Measurements from ENCODE around the gene PORCN.

PORCN gene

DNA sequence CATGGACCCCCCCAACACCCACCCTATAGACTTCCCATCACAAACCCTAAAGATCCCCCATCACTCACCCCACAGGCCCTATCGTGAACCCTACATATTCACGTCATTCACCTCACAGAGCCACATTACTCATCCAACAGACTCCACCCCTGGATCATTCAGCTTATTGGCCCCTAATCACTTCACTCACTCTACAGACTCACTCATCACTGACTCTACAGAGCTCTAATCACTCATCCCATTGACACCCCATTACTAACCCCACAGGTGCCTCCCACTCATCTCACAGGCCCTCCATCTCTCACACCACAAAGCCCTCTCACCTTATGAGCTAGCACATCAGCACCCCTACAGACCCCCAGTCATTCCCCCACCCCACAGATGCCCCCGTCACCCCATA is 24.4 kb downstream of the PORCN start:
- H3K27me3 ChIP-seq (ENCODE audit: control insufficient read depth in 1 of 2, insufficient read depth in 1 of 2, low read length in 2 of 2), result no peaks in the 10 kb centered on the region
- H3K9me3 ChIP-seq (ENCODE audit: control insufficient read depth, low read length), result no peaks in the 10 kb centered on the region
- no peak overlapping the region for H3K18ac ChIP-seq (ENCODE audit: low read depth in 1 of 2, low read length in 2 of 2)
- H3K36me3 ChIP-seq (ENCODE audit: control insufficient read depth in 1 of 2, insufficient read depth in 2 of 2, low read depth in 1 of 2, low read length in 2 of 2), result peaks cover 8% of the 10 kb centered on the region in 2 experiments
- no peak overlapping the region for H3K4ac ChIP-seq (ENCODE audit: low read depth in 1 of 2, low read length in 2 of 2)
- no peak overlapping the region for H2AK5ac ChIP-seq (ENCODE audit: low read length, severe bottlenecking)
- DNase-seq, result no peak
- H3K79me1 ChIP-seq (replicated peaks; ENCODE audit: low read length, poor library complexity, severe bottlenecking), result no peaks in the 10 kb centered on the region
- H2AFZ ChIP-seq (ENCODE audit: low read depth, low read length), result no peak overlapping the region
- H3K27ac ChIP-seq (ENCODE audit: low read length, poor library complexity, severe bottlenecking), result no peak overlapping the region
- H4K91ac ChIP-seq (ENCODE audit: low read length), result no peak overlapping the region
- no peak overlapping the region for H3K23ac ChIP-seq (ENCODE audit: low read length in 2 of 2)
- no peak overlapping the region for H4K8ac ChIP-seq (ENCODE audit: low read length)
- H3K4me3 ChIP-seq (ENCODE audit: insufficient read depth in 1 of 2, low read depth in 1 of 2, low read length in 2 of 2), result no peak overlapping the region
- WGBS, result 98% methylated on average over 3 of the region's 3 CpGs
- H2BK15ac ChIP-seq (ENCODE audit: low read depth, poor library complexity, severe bottlenecking), result peak overlapping the region; percentile 7
- no peak overlapping the region for H3K9ac ChIP-seq (ENCODE audit: low read length)
- no peak overlapping the region for H2BK120ac ChIP-seq (ENCODE audit: low read depth, low read length)
- H3K4me2 ChIP-seq (ENCODE audit: low read length, poor library complexity, severe bottlenecking), result no peak overlapping the region
- no peak overlapping the region for H3K14ac ChIP-seq (ENCODE audit: low read length in 2 of 2)
- no peak overlapping the region for H2BK5ac ChIP-seq (ENCODE audit: low read depth, low read length, poor library complexity, severe bottlenecking)
- no peak overlapping the region for H2BK12ac ChIP-seq (ENCODE audit: low read length in 2 of 2)
- H3K4me1 ChIP-seq (ENCODE audit: control insufficient read depth, insufficient read depth, low read depth, low read length), result peaks cover 1% of the 10 kb centered on the region

DNA sequence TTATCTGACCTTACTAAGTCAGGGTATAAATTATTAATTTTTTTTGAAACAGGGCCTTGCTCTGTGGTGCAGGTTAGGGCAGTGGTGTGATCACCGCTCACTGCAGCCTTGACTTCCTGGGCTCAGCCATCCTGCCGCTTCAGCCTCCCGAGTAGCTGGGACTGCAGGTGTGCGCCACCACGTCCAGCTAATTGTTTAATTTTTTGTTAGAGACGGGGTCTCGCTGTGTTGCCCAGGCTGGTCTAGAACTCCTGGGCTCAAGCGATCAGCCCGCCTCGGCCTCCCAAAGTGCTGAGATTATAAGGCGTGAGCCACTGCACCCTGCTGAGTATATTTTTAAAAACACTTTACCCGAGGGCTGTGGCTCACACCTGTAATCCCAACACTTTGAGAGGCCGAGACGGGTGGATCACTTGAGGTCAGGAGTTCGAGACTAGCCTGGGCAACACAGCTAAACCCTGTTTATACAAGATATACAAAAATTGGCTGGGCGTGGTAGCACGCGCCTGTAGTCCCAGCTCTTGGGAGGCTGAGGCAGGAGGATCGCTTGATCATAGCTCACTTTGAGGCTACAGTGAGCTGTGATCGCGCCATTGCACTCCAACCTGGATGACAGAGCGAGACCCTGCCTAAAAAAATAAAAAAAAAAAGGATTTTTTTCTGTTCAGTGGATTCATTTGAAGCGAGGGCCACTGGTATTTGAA is 30.0 kb downstream of the PORCN start:
- Histone ChIP-seq H3K14ac (ENCODE audit: low read length in 2 of 2) (no peak overlapping the region), H3K9ac (ENCODE audit: low read length) (peak overlapping the region; percentile 85), H3K27ac (ENCODE audit: low read length, poor library complexity, severe bottlenecking) (peak overlapping the region; percentile 29), H2BK120ac (ENCODE audit: low read depth, low read length) (no peak overlapping the region), H3K79me1 (replicated peaks; ENCODE audit: low read length, poor library complexity, severe bottlenecking) (no peaks in the 10 kb centered on the region), H4K91ac (ENCODE audit: low read length) (no peak overlapping the region), H4K8ac (ENCODE audit: low read length) (no peak overlapping the region), H2BK15ac (ENCODE audit: low read depth, poor library complexity, severe bottlenecking) (no peak overlapping the region), H3K27me3 (ENCODE audit: control insufficient read depth in 1 of 2, insufficient read depth in 1 of 2, low read length in 2 of 2) (no peaks in the 10 kb centered on the region), H3K4me1 (ENCODE audit: control insufficient read depth, insufficient read depth, low read depth, low read length) (peaks cover 5% of the 10 kb centered on the region), H3K18ac (ENCODE audit: low read depth in 1 of 2, low read length in 2 of 2) (no peak overlapping the region), H2AK5ac (ENCODE audit: low read length, severe bottlenecking) (no peak overlapping the region), H3K4ac (ENCODE audit: low read depth in 1 of 2, low read length in 2 of 2) (peak overlapping the region in 1 of 2 experiments; percentile 15), H2AFZ (ENCODE audit: low read depth, low read length) (no peak overlapping the region), H2BK5ac (ENCODE audit: low read depth, low read length, poor library complexity, severe bottlenecking) (no peak overlapping the region), H3K23ac (ENCODE audit: low read length in 2 of 2) (no peak overlapping the region), H3K4me3 (ENCODE audit: insufficient read depth in 1 of 2, low read depth in 1 of 2, low read length in 2 of 2) (peak overlapping the region in 1 of 2 experiments; percentile 51), H3K9me3 (ENCODE audit: control insufficient read depth, low read length) (no peaks in the 10 kb centered on the region), H3K36me3 (ENCODE audit: control insufficient read depth in 1 of 2, insufficient read depth in 2 of 2, low read depth in 1 of 2, low read length in 2 of 2) (peaks cover 7 to 14% of the 10 kb centered on the region in 2 experiments), H3K4me2 (ENCODE audit: low read length, poor library complexity, severe bottlenecking) (no peak overlapping the region), H2BK12ac (ENCODE audit: low read length in 2 of 2) (no peak overlapping the region)
- no peak for DNase-seq
- 90% methylated on average over 17 of the region's 23 CpGs for WGBS

DNA sequence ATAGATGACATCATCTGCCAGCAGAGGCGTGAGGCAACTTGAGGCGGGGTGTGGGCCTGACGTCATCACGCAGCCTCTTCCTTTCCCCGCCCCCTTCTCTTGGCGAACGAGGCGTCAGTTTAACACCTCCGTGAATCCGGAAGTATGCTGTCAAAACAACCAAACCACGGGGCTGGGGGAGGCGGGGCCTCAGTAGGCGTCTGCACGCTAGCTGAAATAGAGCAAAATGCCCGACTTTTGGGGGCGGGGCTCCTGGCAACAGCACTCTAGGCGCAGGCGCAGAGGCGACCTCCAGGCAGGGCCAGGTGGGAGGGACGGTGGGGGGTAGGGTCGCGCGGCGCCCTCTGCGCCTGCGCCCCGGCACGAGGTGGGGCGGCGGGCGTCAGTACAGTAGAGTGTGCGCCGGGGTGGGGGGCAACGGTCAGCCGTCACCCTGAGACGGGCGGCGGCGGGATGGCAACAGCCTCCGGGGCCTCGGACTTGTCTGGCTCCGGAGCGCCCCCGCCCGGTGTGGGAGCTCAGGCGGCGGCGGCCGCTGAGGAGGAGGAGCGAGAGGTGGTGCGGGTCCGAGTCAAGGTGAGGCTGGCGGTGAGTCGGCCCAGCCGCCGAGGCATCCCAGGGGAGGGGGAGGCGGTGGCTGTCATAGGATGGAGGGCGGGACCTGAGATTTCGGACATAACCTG is 30.7 kb downstream of the PORCN start, which contains the start of gene TBC1D25:
Gene TBC1D25 (plus strand): TSS at position 370 of the 683 bp plus-strand sequence. CDS start 84 bp downstream, at position 454.
- Histone ChIP-seq H3K27me3 (ENCODE audit: control insufficient read depth in 1 of 2, insufficient read depth in 1 of 2, low read length in 2 of 2) (no peaks in the 10 kb centered on the region), H2BK12ac (ENCODE audit: low read length in 2 of 2) (no peak within 1 kb of the TSS), H2AK5ac (ENCODE audit: low read length, severe bottlenecking) (no peak within 1 kb of the TSS), H3K4me2 (ENCODE audit: low read length, poor library complexity, severe bottlenecking) (peak within 1 kb of the TSS; percentile 61), H3K9me3 (ENCODE audit: control insufficient read depth, low read length) (no peaks in the 10 kb centered on the region), H4K8ac (ENCODE audit: low read length) (no peak within 1 kb of the TSS), H2BK5ac (ENCODE audit: low read depth, low read length, poor library complexity, severe bottlenecking) (peak within 1 kb of the TSS; percentile 44), H3K27ac (ENCODE audit: low read length, poor library complexity, severe bottlenecking) (peak within 1 kb of the TSS; percentile 29), H3K4ac (ENCODE audit: low read depth in 1 of 2, low read length in 2 of 2) (peak within 1 kb of the TSS in 1 of 2 experiments; percentile 86), H3K36me3 (ENCODE audit: control insufficient read depth in 1 of 2, insufficient read depth in 2 of 2, low read depth in 1 of 2, low read length in 2 of 2) (peaks cover 9 to 18% of the 10 kb centered on the region in 2 experiments), H3K14ac (ENCODE audit: low read length in 2 of 2) (peak within 1 kb of the TSS in 1 of 2 experiments; percentile 44), H3K23ac (ENCODE audit: low read length in 2 of 2) (no peak within 1 kb of the TSS), H4K91ac (ENCODE audit: low read length) (no peak within 1 kb of the TSS), H3K79me1 (replicated peaks; ENCODE audit: low read length, poor library complexity, severe bottlenecking) (no peaks in the 10 kb centered on the region), H2AFZ (ENCODE audit: low read depth, low read length) (no peak within 1 kb of the TSS), H3K4me1 (ENCODE audit: control insufficient read depth, insufficient read depth, low read depth, low read length) (peaks cover 5% of the 10 kb centered on the region), H3K9ac (ENCODE audit: low read length) (peak within 1 kb of the TSS; percentile 85), H2BK120ac (ENCODE audit: low read depth, low read length) (no peak within 1 kb of the TSS), H3K18ac (ENCODE audit: low read depth in 1 of 2, low read length in 2 of 2) (peak within 1 kb of the TSS; percentile 75 to 82), H2BK15ac (ENCODE audit: low read depth, poor library complexity, severe bottlenecking) (peak within 1 kb of the TSS; percentile 52), H3K4me3 (ENCODE audit: insufficient read depth in 1 of 2, low read depth in 1 of 2, low read length in 2 of 2) (peak within 1 kb of the TSS; percentile 76 to 85)
- WGBS, result 0% methylated on average over 28 of the region's 59 CpGs
- peak; percentile 96 for DNase-seq

DNA sequence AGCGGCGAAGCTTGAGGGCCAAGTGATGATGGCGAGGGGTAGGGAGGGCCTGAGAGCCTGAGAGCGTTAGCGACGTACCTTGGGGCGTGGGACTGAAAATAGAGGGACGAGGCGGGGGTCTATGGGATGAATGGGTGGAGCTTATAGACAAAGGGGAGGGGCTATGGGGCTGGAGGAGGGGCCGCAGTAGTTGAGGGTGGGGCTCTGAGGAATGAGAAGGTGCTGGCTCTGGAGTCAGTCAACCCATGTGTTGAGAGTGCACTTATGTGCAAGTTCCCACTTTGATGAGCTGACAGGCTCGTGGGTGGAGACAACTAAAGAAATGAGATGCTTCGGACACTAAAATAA is 31.2 kb downstream of the PORCN start:
- H3K79me1 ChIP-seq (replicated peaks; ENCODE audit: low read length, poor library complexity, severe bottlenecking), result no peaks in the 10 kb centered on the region
- no peaks in the 10 kb centered on the region for H3K9me3 ChIP-seq (ENCODE audit: control insufficient read depth, low read length)
- no peak overlapping the region for H3K27ac ChIP-seq (ENCODE audit: low read length, poor library complexity, severe bottlenecking)
- DNase-seq, result peak; percentile 46
- H3K23ac ChIP-seq (ENCODE audit: low read length in 2 of 2), result no peak overlapping the region
- H3K9ac ChIP-seq (ENCODE audit: low read length), result peak overlapping the region; percentile 85
- peak overlapping the region; percentile 75 to 82 for H3K18ac ChIP-seq (ENCODE audit: low read depth in 1 of 2, low read length in 2 of 2)
- H2BK15ac ChIP-seq (ENCODE audit: low read depth, poor library complexity, severe bottlenecking), result no peak overlapping the region
- no peak overlapping the region for H2BK5ac ChIP-seq (ENCODE audit: low read depth, low read length, poor library complexity, severe bottlenecking)
- no peak overlapping the region for H2AFZ ChIP-seq (ENCODE audit: low read depth, low read length)
- no peak overlapping the region for H2BK12ac ChIP-seq (ENCODE audit: low read length in 2 of 2)
- H4K8ac ChIP-seq (ENCODE audit: low read length), result no peak overlapping the region
- peaks cover 5% of the 10 kb centered on the region for H3K4me1 ChIP-seq (ENCODE audit: control insufficient read depth, insufficient read depth, low read depth, low read length)
- peak overlapping the region in 1 of 2 experiments; percentile 86 for H3K4ac ChIP-seq (ENCODE audit: low read depth in 1 of 2, low read length in 2 of 2)
- H3K14ac ChIP-seq (ENCODE audit: low read length in 2 of 2), result peak overlapping the region in 1 of 2 experiments; percentile 44
- no peak overlapping the region for H2AK5ac ChIP-seq (ENCODE audit: low read length, severe bottlenecking)
- peak overlapping the region; percentile 76 to 85 for H3K4me3 ChIP-seq (ENCODE audit: insufficient read depth in 1 of 2, low read depth in 1 of 2, low read length in 2 of 2)
- no peaks in the 10 kb centered on the region for H3K27me3 ChIP-seq (ENCODE audit: control insufficient read depth in 1 of 2, insufficient read depth in 1 of 2, low read length in 2 of 2)
- no peak overlapping the region for H4K91ac ChIP-seq (ENCODE audit: low read length)
- 12% methylated on average over 12 of the region's 12 CpGs for WGBS
- no peak overlapping the region for H2BK120ac ChIP-seq (ENCODE audit: low read depth, low read length)
- peak overlapping the region; percentile 61 for H3K4me2 ChIP-seq (ENCODE audit: low read length, poor library complexity, severe bottlenecking)
- H3K36me3 ChIP-seq (ENCODE audit: control insufficient read depth in 1 of 2, insufficient read depth in 2 of 2, low read depth in 1 of 2, low read length in 2 of 2), result peaks cover 14 to 23% of the 10 kb centered on the region in 2 experiments
